Measurements from ENCODE around the gene PSMA8. TPM values are rescaled to one million over a fixed set of nuclear protein-coding genes. Genes with fewer than 3 reads are reported as not detected.

PSMA8 gene
- total and polyA plus RNA-seq, 7 donors, result 0.29 TPM; not detected in 6

Other genes with a start within 250 kb of the PSMA8 start
- gene SS18, start 43.3 kb upstream of the PSMA8 start, total RNA-seq, result 100 to 1,000 TPM in 1 of 4 donors, 10 to 100 TPM in 3; 89.2 to 204 (median 95.7) TPM
- gene SS18, start 43.3 kb upstream of the PSMA8 start, polyA plus RNA-seq, result 10 to 100 TPM; 22.8 to 33.2 (median 23.8) TPM
- gene TAF4B, start 92.6 kb downstream of the PSMA8 start, total RNA-seq, result 10 to 100 TPM in 1 of 4 donors, 1 to 10 TPM in 3; 6.4 to 10.9 (median 8.6) TPM
- gene TAF4B, start 92.6 kb downstream of the PSMA8 start, polyA plus RNA-seq, result 1 to 10 TPM in 2 of 3 donors, under 1 TPM in 1; 0.46 to 4.7 (median 1.2) TPM

Data from sigmoid colon (tissue), 7 donors.